Colonic mucosa (tissue), 4 donors: ENCODE data around the gene WDR83. TPM values are rescaled to one million over a fixed set of nuclear protein-coding genes. Genes with fewer than 3 reads are reported as not detected.
A peak's percentile ranks its signal among the peaks of the same experiment; 100 is the strongest.

Experiments
- DNase-seq: peaks from one replicate; pipeline ENCODE4 v3.0.0-alpha.2; 2020
- H3K27ac ChIP-seq: fragments of 200-600 bp; one replicate; pipeline ENCODE4 v1.8.0; 2021
- H3K27me3 ChIP-seq: fragments of 200-600 bp; one replicate; pipeline ENCODE4 v1.8.0; 2021
- H3K36me3 ChIP-seq: fragments of 200-600 bp; one replicate; pipeline ENCODE4 v1.8.0; 2021
- H3K4me1 ChIP-seq: fragments of 200-600 bp; one replicate; pipeline ENCODE4 v1.8.0; 2021; ENCODE audit warnings: mild to moderate bottlenecking
- H3K4me3 ChIP-seq: fragments of 200-600 bp; one replicate; pipeline ENCODE4 v1.8.0; 2021
- H3K9ac ChIP-seq, 2 donors: one replicate each; pipeline ENCODE4 v1.7.0; 2013; ENCODE audit warnings: control low read depth in 2 of 2, low read depth in 2 of 2, low read length in 2 of 2
- H3K9me3 ChIP-seq: fragments of 200-600 bp; one replicate; pipeline ENCODE4 v1.8.0; 2021
- intact Hi-C: fragments of 100-400 bp; cut with DNase I; formaldehyde crosslinking; loops from one replicate; pipeline ENCODE4 v1.14.1; 2022
- total RNA-seq, 2 donors: library from RNA; stranded (reverse); fragmentation: NEBNext Ultra II Directional in 1 of 2; extraction: Animal tissue kit (Norgen Biotek cat#: 25700) in 1 of 2; gene quantifications; one replicate each; pipeline ENCODE4 v1.2.1, GENCODE V29; 2021
- TF ChIP-seq, protein P1 (sequence below): fragments of 200-600 bp; IDR thresholded peaks from one replicate; pipeline ENCODE4 v1.8.0; 2022; ENCODE audit warnings: antibody characterized with exemption, mild to moderate bottlenecking
- donor health status: healthy.
- donor health status: DM: no; HTN: no; CAD: no.
- donor health status: DM: no; HTN: no; CAD: no.

WDR83 gene
- total RNA-seq, 2 donors from 2014 or later: 7.3 to 17.9 TPM

- TF ChIP-seq, protein P1, sequence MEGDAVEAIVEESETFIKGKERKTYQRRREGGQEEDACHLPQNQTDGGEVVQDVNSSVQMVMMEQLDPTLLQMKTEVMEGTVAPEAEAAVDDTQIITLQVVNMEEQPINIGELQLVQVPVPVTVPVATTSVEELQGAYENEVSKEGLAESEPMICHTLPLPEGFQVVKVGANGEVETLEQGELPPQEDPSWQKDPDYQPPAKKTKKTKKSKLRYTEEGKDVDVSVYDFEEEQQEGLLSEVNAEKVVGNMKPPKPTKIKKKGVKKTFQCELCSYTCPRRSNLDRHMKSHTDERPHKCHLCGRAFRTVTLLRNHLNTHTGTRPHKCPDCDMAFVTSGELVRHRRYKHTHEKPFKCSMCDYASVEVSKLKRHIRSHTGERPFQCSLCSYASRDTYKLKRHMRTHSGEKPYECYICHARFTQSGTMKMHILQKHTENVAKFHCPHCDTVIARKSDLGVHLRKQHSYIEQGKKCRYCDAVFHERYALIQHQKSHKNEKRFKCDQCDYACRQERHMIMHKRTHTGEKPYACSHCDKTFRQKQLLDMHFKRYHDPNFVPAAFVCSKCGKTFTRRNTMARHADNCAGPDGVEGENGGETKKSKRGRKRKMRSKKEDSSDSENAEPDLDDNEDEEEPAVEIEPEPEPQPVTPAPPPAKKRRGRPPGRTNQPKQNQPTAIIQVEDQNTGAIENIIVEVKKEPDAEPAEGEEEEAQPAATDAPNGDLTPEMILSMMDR: no peak
- H3K4me1 ChIP-seq: no peaks in the 10 kb centered on the region
Measured at GRCh38 chr19:12723641-12724426, 57.2 kb downstream of the WDR83 start, which contains the start of gene TNPO2. TNPO2 (minus strand) TSS chr19:12723932; CDS start chr19:12720977, 2,955 bp downstream.

More at GRCh38 chr19:12723641-12724426, 57.2 kb downstream of the WDR83 start, which contains the start of gene TNPO2:
- H3K36me3 ChIP-seq: peaks cover under 1% of the 10 kb centered on the region
- H3K9ac ChIP-seq: peak within 1 kb of the TSS; percentile 53 to 90
- H3K9me3 ChIP-seq: no peaks in the 10 kb centered on the region
- peak within 1 kb of the TSS; percentile 72 for H3K4me3 ChIP-seq
- H3K27ac ChIP-seq: peak within 1 kb of the TSS; percentile 82
- intact Hi-C loops: loop anchor here (5.0 kb wide), 1 partner anchor 33 kb away; no protein-coding TSS in a partner anchor
- peak; percentile 78 for DNase-seq
- H3K27me3 ChIP-seq: no peaks in the 10 kb centered on the region

Other genes with a start within 250 kb of the WDR83 start
- gene ZNF443, start 225.8 kb upstream of the WDR83 start, total RNA-seq: 1 to 10 TPM; 7.4 to 7.6 TPM
- gene ZNF709, start 182.0 kb upstream of the WDR83 start, total RNA-seq: 1 to 10 TPM; 1.3 to 2.0 TPM
- 10 to 100 TPM; 14.8 to 17.4 TPM for gene ZNF564, start 115.3 kb upstream of the WDR83 start, total RNA-seq
- 1 to 10 TPM; 6.2 to 7.5 TPM for gene ZNF490, start 56.0 kb upstream of the WDR83 start, total RNA-seq
- 10 to 100 TPM; 17.9 to 20.5 TPM for gene ZNF791, start 55.9 kb upstream of the WDR83 start, total RNA-seq
- 10 to 100 TPM; 51.7 to 67.4 TPM for gene MAN2B1, start 65 bp upstream of the WDR83 start, total RNA-seq
- 10 to 100 TPM; 66.2 to 87.5 TPM for gene DHPS, start 15.1 kb downstream of the WDR83 start, total RNA-seq
- gene GNG14, start 21.2 kb downstream of the WDR83 start, total RNA-seq: not detected
- gene FBXW9, start 29.8 kb downstream of the WDR83 start, total RNA-seq: 10 to 100 TPM in 1 of 2 donors, 1 to 10 TPM in 1; 6.5 to 10.3 TPM
- 10 to 100 TPM; 46.7 to 65.5 TPM for gene TNPO2, start 57.1 kb downstream of the WDR83 start, total RNA-seq
- 100 to 1,000 TPM; 130 to 217 TPM for gene TRIR, start 67.9 kb downstream of the WDR83 start, total RNA-seq
- gene GET3, start 70.7 kb downstream of the WDR83 start, total RNA-seq: 10 to 100 TPM; 53.6 to 77.2 TPM
- 10 to 100 TPM; 12.1 to 22.6 TPM for gene BEST2, start 85.0 kb downstream of the WDR83 start, total RNA-seq
- gene HOOK2, start 108.7 kb downstream of the WDR83 start, total RNA-seq: 10 to 100 TPM; 54.8 to 72.0 TPM
- gene JUNB, start 124.7 kb downstream of the WDR83 start, total RNA-seq: 100 to 1,000 TPM; 113 to 173 TPM
- 100 to 1,000 TPM; 347 to 417 TPM for gene PRDX2, start 135.0 kb downstream of the WDR83 start, total RNA-seq
- gene THSD8, start 135.3 kb downstream of the WDR83 start, total RNA-seq: 10 to 100 TPM in 1 of 2 donors, 1 to 10 TPM in 1; 6.5 to 18.5 TPM
- gene RNASEH2A, start 139.8 kb downstream of the WDR83 start, total RNA-seq: 10 to 100 TPM in 1 of 2 donors, 1 to 10 TPM in 1; 8.8 to 44.8 TPM
- gene RTBDN, start 167.8 kb downstream of the WDR83 start, total RNA-seq: under 1 TPM in 1 of 2 donors, not detected in 1; 0.35 TPM
- 1 to 10 TPM in 1 of 2 donors, under 1 TPM in 1; 0.42 to 1.4 TPM for gene MAST1, start 171.7 kb downstream of the WDR83 start, total RNA-seq
- 10 to 100 TPM; 29.0 to 33.5 TPM for gene DNASE2, start 214.6 kb downstream of the WDR83 start, total RNA-seq
- under 1 TPM in 1 of 2 donors, not detected in 1; 0.25 TPM for gene KLF1, start 220.4 kb downstream of the WDR83 start, total RNA-seq
- 10 to 100 TPM; 21.1 to 39.2 TPM for gene GCDH, start 224.4 kb downstream of the WDR83 start, total RNA-seq